OCI-LY7 (cell line): ENCODE data around the gene ANP32A. TPM values are rescaled to one million over a fixed set of nuclear protein-coding genes. Genes with fewer than 3 reads are reported as not detected.

Source experiments
- BruUV-seq: library from RNA; stranded (reverse); fragments of 400-500 nt; replicated peaks from 2 replicates; lab custom pipeline; 2021; lab: Mats Ljungman, UMichigan
- CTCF ChIA-PET: fragments of 300-600 bp; sonication (Branson Sonifier 250); formaldehyde crosslinking; loops from one replicate; lab custom pipeline; 2022; ENCODE audit warnings: antibody characterized with exemption; ENCODE audit not compliant: unreplicated experiment; lab: Charles Lee
- POLR2A ChIA-PET: fragments of 300-600 bp; sonication (Branson Sonifier 250); formaldehyde crosslinking; loops from one replicate; lab custom pipeline; 2022; ENCODE audit warnings: antibody characterized with exemption; lab: Charles Lee
- DNase-seq: peaks from one replicate; pipeline ENCODE4 v3.0.0-alpha.2; 2015; ENCODE audit warnings: low spot score
- H2AFZ ChIP-seq: fragments of 200-600 bp; sonication (generic), shearing (Covaris generic); 2 replicates; pipeline ENCODE4 v1.6.1; 2014; ENCODE audit warnings: mild to moderate bottlenecking, antibody characterized with exemption, low read length, moderate library complexity
- H3K27ac ChIP-seq: fragments of 200-600 bp; sonication (generic); 2 replicates; pipeline ENCODE4 v1.5.1; 2014; ENCODE audit warnings: mixed run types, low read depth, mild to moderate bottlenecking, moderate library complexity, low read length, inconsistent platforms; ENCODE audit not compliant: poor library complexity, severe bottlenecking
- H3K36me3 ChIP-seq: fragments of 200-600 bp; sonication (generic); 2 replicates; pipeline ENCODE4 v1.6.1; 2014; ENCODE audit warnings: mild to moderate bottlenecking, antibody characterized with exemption, low read length, moderate library complexity, mixed read lengths; ENCODE audit not compliant: insufficient read depth
- H3K4me1 ChIP-seq: fragments of 200-600 bp; sonication (generic); 2 replicates; pipeline ENCODE4 v1.5.1; 2014; ENCODE audit warnings: mild to moderate bottlenecking, low read length; ENCODE audit not compliant: insufficient read depth, poor library complexity, severe bottlenecking
- H3K4me2 ChIP-seq: fragments of 200-600 bp; sonication (generic); 2 replicates; pipeline ENCODE4 v1.6.1; 2014; ENCODE audit warnings: mild to moderate bottlenecking, low read length
- H3K4me3 ChIP-seq: fragments of 200-600 bp; sonication (generic); 2 replicates; pipeline ENCODE4 v1.5.1; 2014; ENCODE audit warnings: mild to moderate bottlenecking, low read depth, low read length; ENCODE audit not compliant: poor library complexity, severe bottlenecking
- H3K79me2 ChIP-seq: fragments of 200-600 bp; sonication (generic); 2 replicates; pipeline ENCODE4 v1.6.1; 2016; ENCODE audit warnings: low read depth, mild to moderate bottlenecking, low read length, moderate library complexity, mixed read lengths; ENCODE audit not compliant: insufficient read depth
- H3K9me2 ChIP-seq: fragments of 200-600 bp; sonication (generic); 2 replicates; pipeline ENCODE4 v1.6.1; 2016; ENCODE audit warnings: mild to moderate bottlenecking, low read length, mixed read lengths; ENCODE audit not compliant: insufficient read depth
- H3K9me3 ChIP-seq: fragments of 200-600 bp; sonication (generic); 2 replicates; pipeline ENCODE4 v1.6.1; 2014; ENCODE audit warnings: mild to moderate bottlenecking, mixed run types, low read length, mixed read lengths
- H4K20me1 ChIP-seq: fragments of 200-600 bp; sonication (generic); 2 replicates; pipeline ENCODE4 v1.6.1; 2014; ENCODE audit warnings: mild to moderate bottlenecking, antibody characterized with exemption, low read length, moderate library complexity, mixed read lengths; ENCODE audit not compliant: insufficient read depth
- EZH2phosphoT487 ChIP-seq: fragments of 200-600 bp; sonication (generic); IDR thresholded peaks from 2 replicates; pipeline ENCODE4 v1.6.1; 2018; ENCODE audit warnings: low read depth, borderline replicate concordance, mild to moderate bottlenecking, mixed run types, antibody characterized with exemption, low read length, moderate library complexity, mixed read lengths
- intact Hi-C: fragments of 100-400 bp; cut with micrococcal nuclease; formaldehyde crosslinking; loops from one replicate; pipeline ENCODE4 v1.10.0; 2022; ENCODE audit not compliant: unreplicated experiment
- total RNA-seq, 2 experiments: library from RNA; depleted of rRNA in 1 of 2; stranded (reverse); fragments of >200 nt in 1 of 2; shearing (Covaris generic) in 1 of 2; gene quantifications; 2 replicates each; pipeline ENCODE4 v1.2.3, GENCODE V29; 2014 to 2022
- TF ChIP-seq, protein P1 (sequence below): fragments of 200-600 bp; sonication (generic); conservative IDR thresholded peaks from 2 replicates; pipeline ENCODE4 v1.5.1; 2014; ENCODE audit warnings: mild to moderate bottlenecking, antibody characterized with exemption, low read length, moderate library complexity, mixed read lengths

Gene ANP32A
- total RNA-seq, 2 experiments from 2014 or later, result 232 to 580 TPM

DNA sequence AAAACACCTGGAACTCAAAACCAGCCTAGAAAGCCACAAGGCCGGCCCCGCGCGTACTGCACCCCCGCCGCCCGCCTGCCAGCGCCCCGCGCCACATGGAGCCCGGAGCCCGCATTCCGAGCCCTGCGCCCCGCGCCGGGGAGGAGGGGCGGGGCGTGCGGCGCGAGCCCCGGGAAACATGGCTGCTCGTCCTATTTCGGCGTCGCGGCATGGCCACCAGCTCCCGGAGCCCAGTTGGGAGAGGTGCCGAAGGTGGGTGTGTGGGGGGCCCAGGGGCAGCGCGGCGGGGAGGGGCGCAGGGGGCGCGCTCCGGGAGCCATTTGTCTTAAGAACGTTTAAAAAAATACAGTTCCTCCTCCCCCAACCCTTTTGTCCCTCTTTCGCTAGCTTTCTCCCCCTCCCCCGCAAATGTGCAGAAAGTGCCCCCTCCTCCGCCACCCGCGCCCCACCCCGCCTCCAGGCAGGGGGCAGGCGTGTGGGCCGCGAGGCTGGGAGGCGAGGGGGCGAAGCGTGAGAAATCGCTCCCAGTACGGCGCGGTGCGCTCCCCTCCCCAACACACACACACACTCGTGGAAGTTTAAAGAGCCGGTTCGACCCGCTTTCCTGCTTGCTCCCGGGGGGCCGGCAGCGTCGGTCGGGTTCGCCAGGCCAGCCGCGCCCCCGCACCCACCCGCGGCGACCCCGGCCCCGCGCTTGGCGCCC lies 2.5 kb downstream of the ANP32A start:
- Histone ChIP-seq H3K4me2 (peak overlapping the region; percentile 93), H3K36me3 (peaks cover 73% of the 10 kb centered on the region), H3K9me2 (no peaks in the 10 kb centered on the region), H3K4me3 (peak overlapping the region; percentile 95), H3K79me2 (peaks cover 99% of the 10 kb centered on the region), H4K20me1 (peaks cover 39% of the 10 kb centered on the region), H2AFZ (no peak overlapping the region), H3K9me3 (no peaks in the 10 kb centered on the region), H3K4me1 (peaks cover 43% of the 10 kb centered on the region), H3K27ac (peak overlapping the region; percentile 91)
- ChIA-PET POLR2A (interaction anchor here (0.5 to 6.0 kb wide), 8 partner anchors 16 to 596 kb away, joined by 3 to 96 read pairs (median 5); no protein-coding TSS in a partner anchor), CTCF (interaction anchor here (0.6 kb wide), 1 partner anchor 31 kb away, joined by 8 read pairs; no protein-coding TSS in a partner anchor)
- DNase-seq, result peak; percentile 79
- BruUV-seq, result no TSS peak
- TF ChIP-seq EZH2phosphoT487, result no peak
- TF ChIP-seq, protein P1, sequence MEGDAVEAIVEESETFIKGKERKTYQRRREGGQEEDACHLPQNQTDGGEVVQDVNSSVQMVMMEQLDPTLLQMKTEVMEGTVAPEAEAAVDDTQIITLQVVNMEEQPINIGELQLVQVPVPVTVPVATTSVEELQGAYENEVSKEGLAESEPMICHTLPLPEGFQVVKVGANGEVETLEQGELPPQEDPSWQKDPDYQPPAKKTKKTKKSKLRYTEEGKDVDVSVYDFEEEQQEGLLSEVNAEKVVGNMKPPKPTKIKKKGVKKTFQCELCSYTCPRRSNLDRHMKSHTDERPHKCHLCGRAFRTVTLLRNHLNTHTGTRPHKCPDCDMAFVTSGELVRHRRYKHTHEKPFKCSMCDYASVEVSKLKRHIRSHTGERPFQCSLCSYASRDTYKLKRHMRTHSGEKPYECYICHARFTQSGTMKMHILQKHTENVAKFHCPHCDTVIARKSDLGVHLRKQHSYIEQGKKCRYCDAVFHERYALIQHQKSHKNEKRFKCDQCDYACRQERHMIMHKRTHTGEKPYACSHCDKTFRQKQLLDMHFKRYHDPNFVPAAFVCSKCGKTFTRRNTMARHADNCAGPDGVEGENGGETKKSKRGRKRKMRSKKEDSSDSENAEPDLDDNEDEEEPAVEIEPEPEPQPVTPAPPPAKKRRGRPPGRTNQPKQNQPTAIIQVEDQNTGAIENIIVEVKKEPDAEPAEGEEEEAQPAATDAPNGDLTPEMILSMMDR, result no peak
- intact Hi-C loops, result loop anchor here (1.0 to 10.0 kb wide), 3 partner anchors 27 to 637 kb away; partner anchors contain the start of gene RPLP1

DNA sequence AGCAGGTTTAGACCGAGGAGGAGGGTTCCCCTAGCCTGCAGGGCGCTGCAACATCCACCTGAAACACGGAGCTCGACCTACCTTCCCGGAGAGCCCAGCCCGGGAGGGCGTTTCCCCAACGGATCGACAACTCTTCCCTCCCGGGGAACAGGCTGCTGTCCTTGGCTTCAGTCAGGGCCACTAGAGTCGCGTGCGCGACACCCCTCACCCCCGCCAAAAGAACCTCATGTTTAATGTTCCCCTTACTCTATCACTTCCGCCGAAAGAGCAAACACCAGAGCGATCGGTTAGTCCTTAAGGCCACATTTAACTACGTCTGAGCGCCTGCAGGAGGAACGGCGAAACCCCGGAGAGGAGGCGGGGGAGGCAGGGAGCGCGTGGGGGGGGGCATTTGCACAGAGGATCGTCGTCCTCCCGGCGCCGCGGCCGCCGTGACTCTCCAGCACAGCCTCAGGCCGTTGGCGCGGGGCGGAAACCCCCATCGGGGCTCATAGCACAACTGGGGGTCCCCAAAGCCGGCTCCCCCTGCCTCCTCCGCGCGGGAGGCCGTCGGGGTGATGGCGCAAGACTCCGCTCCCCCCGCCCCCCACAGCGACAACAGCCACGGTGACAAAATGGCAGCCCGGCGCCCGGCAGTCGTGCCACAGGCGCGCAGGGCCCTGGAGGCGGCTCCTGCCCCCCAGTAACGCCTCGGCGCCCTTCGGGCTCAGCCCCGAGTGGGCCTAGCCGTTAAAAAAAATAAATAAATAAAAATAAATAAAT lies 3.2 kb downstream of the ANP32A start:
- no peaks in the 10 kb centered on the region for H3K9me3 ChIP-seq
- H2AFZ ChIP-seq, result no peak overlapping the region
- no TSS peak for BruUV-seq
- peaks cover 80% of the 10 kb centered on the region for H3K36me3 ChIP-seq
- peak; percentile 89 for DNase-seq
- no peak for TF ChIP-seq EZH2phosphoT487
- TF ChIP-seq, protein P1, result no peak; the same call in 1 of the 2 replicates
- H3K4me1 ChIP-seq, result peaks cover 43% of the 10 kb centered on the region
- peaks cover 99% of the 10 kb centered on the region for H3K79me2 ChIP-seq
- POLR2A ChIA-PET, result interaction anchor here (0.5 to 6.0 kb wide), 10 partner anchors 16 to 595 kb away, joined by 3 to 96 read pairs (median 5); no protein-coding TSS in a partner anchor
- peak overlapping the region; percentile 93 for H3K4me2 ChIP-seq
- H3K27ac ChIP-seq, result peak overlapping the region; percentile 91
- H3K4me3 ChIP-seq, result peak overlapping the region; percentile 95
- CTCF ChIA-PET, result interaction anchor here (0.6 kb wide), 1 partner anchor 32 kb away, joined by 8 read pairs; no protein-coding TSS in a partner anchor
- H4K20me1 ChIP-seq, result peaks cover 43% of the 10 kb centered on the region
- no peaks in the 10 kb centered on the region for H3K9me2 ChIP-seq
- intact Hi-C loops, result loop anchor here (1.0 to 10.0 kb wide), 3 partner anchors 28 to 637 kb away; partner anchors contain the start of gene RPLP1
